Prostate gland (tissue), 2 donors: ENCODE measurements around the gene RAB28. TPM values are rescaled to one million over a fixed set of nuclear protein-coding genes. Genes with fewer than 3 reads are reported as not detected.

ENCODE experiments used
- DNase-seq: peaks from one replicate; pipeline ENCODE4 v3.0.0-alpha.2; 2019; ENCODE audit warnings: low spot score
- H3K27ac ChIP-seq, 2 donors: fragments of 200-600 bp; sonication (generic); 2 replicates each; pipeline ENCODE4 v1.5.1; 2017 to 2019
- H3K27me3 ChIP-seq: fragments of 200-600 bp; sonication (generic); replicated peaks from 2 replicates; pipeline ENCODE4 v1.5.1; 2019; ENCODE audit not compliant: insufficient read depth
- H3K36me3 ChIP-seq, 2 donors: fragments of 200-600 bp; sonication (generic); 1 replicate in 1 of 2; 2 replicates in 1 of 2; pipeline versions ENCODE4 v1.5.1 to v1.8.1; 2017 to 2019
- H3K4me1 ChIP-seq: fragments of 200-600 bp; sonication (generic); replicated peaks from 2 replicates; pipeline ENCODE4 v1.5.1; 2019
- H3K4me3 ChIP-seq, 2 donors: fragments of 200-600 bp; sonication (generic); 2 replicates each; pipeline ENCODE4 v1.5.1; 2017 to 2019
- H3K9me3 ChIP-seq: fragments of 200-600 bp; sonication (generic); 2 replicates; pipeline ENCODE4 v1.5.1; 2017
- CTCF ChIP-seq, 4 experiments: fragments of 200-600 bp in 2 of 4; fragments of 450-650 bp in 2 of 4; sonication (generic) in 2 of 4; IDR thresholded peaks; 1 replicate in 3 of 4; 2 replicates in 1 of 4; pipeline ENCODE4 v1.5.1; 2016 to 2019; ENCODE audit warnings: antibody characterized with exemption in 4 of 4, mild to moderate bottlenecking in 2 of 4, moderate library complexity in 2 of 4
- POLR2A ChIP-seq: fragments of 450-650 bp; IDR thresholded peaks from one replicate; pipeline ENCODE4 v1.6.1; 2016; ENCODE audit warnings: antibody characterized with exemption, mild to moderate bottlenecking
- POLR2AphosphoS5 ChIP-seq: sonication (generic); formaldehyde crosslinking; IDR thresholded peaks from one replicate; pipeline ENCODE4 v1.6.1; 2017; ENCODE audit warnings: antibody characterized with exemption
- WGBS: methylation state at CpG from one replicate; pipeline ENCODE4 v1.1.5; 2018; 5-methylcytosine and 5-hydroxymethylcytosine counted together
- intact Hi-C: fragments of 100-400 bp; cut with DNase I; formaldehyde crosslinking; loops from one replicate; pipeline ENCODE4 v1.14.2; 2022
- total RNA-seq, 2 donors: library from RNA; depleted of rRNA; stranded (reverse); fragments of >200 nt; gene quantifications; one replicate each; pipeline ENCODE4 v1.1.0, GENCODE V29; 2016

The RAB28 gene
- total RNA-seq, 2 donors from 2014 or later = 19.7 to 21.4 TPM

- Histone ChIP-seq H3K27me3 (no peaks in the 10 kb centered on the region), H3K9me3 (no peaks in the 10 kb centered on the region), H3K27ac (no peak overlapping the region), H3K36me3 (no peaks in the 10 kb centered on the region), H3K4me3 (no peak overlapping the region), H3K4me1 (no peaks in the 10 kb centered on the region)
- no peak for DNase-seq
- WGBS = 79% methylated on average over 22 of the region's 22 CpGs
- intact Hi-C loops = no loop called here
- TF ChIP-seq POLR2A (no peak), POLR2AphosphoS5 (no peak), CTCF (IDR thresholded peaks at IDR 0.05) (no peak)
These were observed 38.0 kb downstream of the RAB28 start for GRCh38 chr4:13445841-13446790.

- Histone ChIP-seq H3K27me3 (no peaks in the 10 kb centered on the region), H3K9me3 (no peaks in the 10 kb centered on the region), H3K27ac (no peak overlapping the region), H3K36me3 (no peaks in the 10 kb centered on the region), H3K4me3 (no peak overlapping the region), H3K4me1 (no peaks in the 10 kb centered on the region)
- no peak for DNase-seq
- TF ChIP-seq POLR2AphosphoS5 (no peak), POLR2A (no peak), CTCF (IDR thresholded peaks at IDR 0.05) (no peak)
- intact Hi-C loops = no loop called here
These were observed 42.6 kb downstream of the RAB28 start for GRCh38 chr4:13441506-13441905.

GRCh38 chr4:13436962-13437361 is 47.2 kb downstream of the RAB28 start:
- WGBS = 96% methylated on average over 2 of the region's 2 CpGs
- Histone ChIP-seq H3K27ac (no peak overlapping the region), H3K4me1 (no peaks in the 10 kb centered on the region), H3K4me3 (no peak overlapping the region), H3K27me3 (no peaks in the 10 kb centered on the region), H3K9me3 (no peaks in the 10 kb centered on the region), H3K36me3 (no peaks in the 10 kb centered on the region)
- DNase-seq = no peak
- no peak for TF ChIP-seq POLR2AphosphoS5
- no peak for TF ChIP-seq POLR2A
- no peak for TF ChIP-seq CTCF (IDR thresholded peaks at IDR 0.05)
- intact Hi-C loops = no loop called here

- H3K4me3 ChIP-seq = no peak overlapping the region
- H3K27ac ChIP-seq = no peak overlapping the region
- intact Hi-C loops = no loop called here
- no peak for DNase-seq
- H3K27me3 ChIP-seq = no peaks in the 10 kb centered on the region
- H3K36me3 ChIP-seq = no peaks in the 10 kb centered on the region
- H3K4me1 ChIP-seq = no peaks in the 10 kb centered on the region
- TF ChIP-seq CTCF (IDR thresholded peaks at IDR 0.05) (no peak), POLR2A (no peak), POLR2AphosphoS5 (no peak)
- H3K9me3 ChIP-seq = no peaks in the 10 kb centered on the region
- WGBS = 91% methylated on average over 1 of the region's 1 CpG
These were observed 51.7 kb downstream of the RAB28 start for GRCh38 chr4:13432453-13432852.
